Effector memory CD8-positive, alpha-beta T cell (primary cell): ENCODE data around the gene POTEB2.
"Not testable (repeated sequence)": the region's sequence is repeated elsewhere in the genome, so short reads cannot be mapped to it uniquely, and the experiment has no call there.

ENCODE experiments used
- ATAC-seq: fragments of 150-1000 bp; cut with Tn5 transposase; replicated peaks from 2 replicates; pipeline ENCODE4 v1.10.0; 2021; ENCODE audit warnings: mild to moderate bottlenecking, moderate library complexity
- DNase-seq, 3 experiments: peaks; one replicate each; pipeline ENCODE4 v3.0.0; 2021
- H3K27ac Mint-ChIP-seq, 2 donors: one replicate each; pipeline ENCODE4 v1.8.0; 2022; ENCODE audit warnings: mild to moderate bottlenecking in 2 of 2, mixed read lengths in 2 of 2, moderate library complexity in 2 of 2
- H3K27me3 Mint-ChIP-seq, 2 donors: one replicate each; pipeline ENCODE4 v1.8.0; 2022; ENCODE audit warnings: mixed read lengths in 2 of 2
- H3K36me3 Mint-ChIP-seq: one replicate; pipeline ENCODE4 v1.8.0; 2022; ENCODE audit warnings: mild to moderate bottlenecking, moderate library complexity, mixed read lengths; ENCODE audit not compliant: insufficient read depth
- H3K4me1 Mint-ChIP-seq, 2 donors: one replicate each; pipeline ENCODE4 v1.8.0; 2022; ENCODE audit warnings: low read depth in 2 of 2, mixed read lengths in 2 of 2
- H3K4me3 Mint-ChIP-seq, 2 donors: one replicate each; pipeline ENCODE4 v1.8.0; 2022; ENCODE audit warnings: mild to moderate bottlenecking in 2 of 2, mixed read lengths in 2 of 2, moderate library complexity in 2 of 2
- H3K9me3 Mint-ChIP-seq, 2 donors: one replicate each; pipeline ENCODE4 v1.8.0; 2022; ENCODE audit warnings: mixed read lengths in 2 of 2
- total RNA-seq, 9 experiments: gene quantifications; one replicate each; lab custom pipeline; 2026; lab: John Stamatoyannopoulos, UW

Gene POTEB2
- 0 reads per million in 9 experiments for total RNA-seq

DNA sequence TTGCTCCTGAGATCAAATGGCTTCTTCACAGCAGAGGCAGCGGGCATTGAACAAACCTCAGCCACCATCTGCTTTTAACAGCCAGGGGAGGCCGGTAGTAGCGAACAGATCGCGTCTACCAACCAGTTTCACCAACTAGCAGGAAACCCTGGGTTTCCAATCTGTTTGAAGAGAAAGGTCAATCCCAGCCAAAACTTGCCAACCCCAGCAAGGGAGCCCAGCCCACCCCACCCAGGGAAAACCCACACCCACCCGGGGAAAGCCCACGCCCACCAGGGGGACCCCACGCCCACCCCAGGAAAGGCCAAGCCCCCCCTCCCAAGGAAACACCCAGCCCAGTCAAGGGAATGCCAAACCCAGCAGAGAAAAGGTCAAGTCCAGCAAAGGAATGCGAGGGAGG lies at the start of gene POTEB2:
TSS of gene POTEB2 (minus strand) at position 101 of the 400 bp plus-strand sequence. CDS start at position 68, 33 bp downstream.
- ATAC-seq, H3K4me1 Mint-ChIP-seq, DNase-seq, H3K27ac Mint-ChIP-seq, H3K4me3 Mint-ChIP-seq, H3K27me3 Mint-ChIP-seq, H3K36me3 Mint-ChIP-seq, H3K9me3 Mint-ChIP-seq: not testable (repeated sequence)

DNA sequence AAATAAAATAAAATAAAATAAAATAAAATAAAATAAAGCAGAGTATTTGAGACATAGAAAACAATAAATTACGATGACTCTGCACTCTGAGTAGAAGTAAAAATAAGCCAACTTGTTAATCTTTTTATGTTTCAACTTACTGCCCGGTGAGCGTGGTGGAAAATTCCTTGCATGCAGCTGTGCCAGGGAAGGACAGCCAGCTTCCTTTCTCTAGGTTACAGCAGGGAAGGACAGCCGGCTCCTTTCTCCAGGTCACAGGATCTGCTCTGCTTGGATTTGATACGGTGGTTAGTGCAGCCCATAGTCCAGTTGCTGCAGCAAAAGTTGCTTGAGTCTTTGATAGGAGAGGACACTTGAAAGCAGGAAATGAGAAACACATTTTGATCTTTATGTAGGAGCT lies 13.8 kb upstream of the POTEB2 start:
- H3K27me3 Mint-ChIP-seq, H3K4me3 Mint-ChIP-seq, H3K4me1 Mint-ChIP-seq, H3K9me3 Mint-ChIP-seq, H3K36me3 Mint-ChIP-seq, ATAC-seq, DNase-seq, H3K27ac Mint-ChIP-seq: not testable (repeated sequence)

DNA sequence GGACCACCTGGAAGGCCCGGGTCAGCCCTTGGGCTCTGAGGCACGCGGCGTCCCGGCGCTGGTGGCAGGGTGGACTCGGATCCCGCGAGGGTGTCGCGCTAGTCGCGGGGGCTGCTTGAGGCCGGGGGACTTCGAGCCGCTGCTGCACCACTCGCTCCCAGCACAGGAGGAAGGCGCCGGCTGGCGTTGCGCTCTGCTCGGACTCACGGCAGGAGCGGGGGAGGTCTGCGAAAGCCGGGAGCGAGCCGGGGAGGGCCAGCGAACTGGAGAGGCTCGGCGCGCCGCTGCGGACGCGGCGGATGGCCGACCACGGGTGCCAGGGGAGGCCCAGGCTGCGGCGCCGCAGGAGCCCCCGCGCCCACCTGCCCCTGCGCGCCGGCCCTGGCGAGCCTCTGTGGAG lies 12.3 kb upstream of the POTEB2 start:
- not testable (repeated sequence) for DNase-seq, H3K9me3 Mint-ChIP-seq, H3K36me3 Mint-ChIP-seq, H3K4me3 Mint-ChIP-seq, H3K4me1 Mint-ChIP-seq, ATAC-seq, H3K27me3 Mint-ChIP-seq, H3K27ac Mint-ChIP-seq

DNA sequence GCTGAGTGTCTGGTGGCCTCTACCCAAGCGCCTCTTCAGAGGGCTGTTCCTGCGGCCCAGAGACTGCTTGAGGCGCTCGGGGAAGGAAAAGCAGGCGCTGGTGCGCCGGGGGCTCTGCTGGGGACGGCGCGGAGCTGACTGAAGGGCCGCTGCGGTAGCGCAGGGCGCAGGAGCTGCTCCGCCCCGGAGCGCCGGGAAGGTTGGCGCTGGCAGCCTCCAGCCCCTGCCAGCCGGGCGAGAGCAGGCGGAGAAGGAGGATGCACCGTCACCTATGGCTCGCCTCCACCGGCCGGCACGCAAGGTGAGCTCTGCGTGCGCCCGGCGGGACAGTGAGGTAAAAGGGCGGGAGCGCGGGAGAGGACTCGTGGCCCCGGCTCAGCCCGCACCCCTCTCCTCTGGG lies 11.7 kb upstream of the POTEB2 start:
- H3K4me3 Mint-ChIP-seq, ATAC-seq, H3K27me3 Mint-ChIP-seq, H3K36me3 Mint-ChIP-seq, H3K27ac Mint-ChIP-seq, H3K4me1 Mint-ChIP-seq, H3K9me3 Mint-ChIP-seq, DNase-seq: not testable (repeated sequence)
